ENCODE results near the gene ZMYM5. TPM values are rescaled to one million over a fixed set of nuclear protein-coding genes. Genes with fewer than 3 reads are reported as not detected.
"Not testable (repeated sequence)": the region's sequence is repeated elsewhere in the genome, so short reads cannot be mapped to it uniquely, and the experiment has no call there.

Gene ZMYM5
- 10 to 100 TPM in 1 of 9 donors, 1 to 10 TPM in 8; 5.7 to 10.2 (median 7.5) TPM for total RNA-seq
- polyA plus RNA-seq = 1 to 10 TPM; 5.0 to 5.9 TPM
- long read RNA-seq, donor 1, partial matches to known transcripts = 0 of 7 reads
- long read RNA-seq, donor 1, other reads (novel, unspliced or antisense) = 4 of 7 reads
- long read RNA-seq, donor 2, transcript ZMYM5-201 (8 exons, 3,268 nt) = major isoform, 26 of 48 reads
- long read RNA-seq, donor 2, partial matches to known transcripts = 7 of 48 reads
- long read RNA-seq, donor 2, other reads (novel, unspliced or antisense) = 10 of 48 reads
- long read RNA-seq, donor 3, transcript ZMYM5-201 (8 exons, 3,268 nt) = major isoform, 7 of 15 reads
- long read RNA-seq, donor 3, partial matches to known transcripts = 0 of 15 reads
- long read RNA-seq, donor 3, other reads (novel, unspliced or antisense) = 5 of 15 reads

- ATAC-seq = peak; percentile 96 to 99 (median 98)
- peak within 1 kb of the TSS; percentile 73 to 97 (median 88) for H3K4me3 ChIP-seq
- no peaks in the 10 kb centered on the region for H3K9me3 ChIP-seq
- peak; percentile 99 to 100 (median 100) for DNase-seq
- no peaks in the 10 kb centered on the region for H3K27me3 ChIP-seq
- TF ChIP-seq POLR2A (IDR thresholded peaks at IDR 0.05) = peak in 1 of 2 donors; percentile 91
- TF ChIP-seq CTCF (IDR thresholded peaks at IDR 0.05) = no peak
- intact Hi-C loops (cut with DNase I) = loop anchor here in 8 of 10 donors (1.0 to 10.0 kb wide), 9 partner anchors 81 to 231 kb away; partner anchors contain the start of genes PSPC1 (in 7 of the 8), MPHOSPH8 (in 6 of the 8) and ZMYM2 (in 6 of the 8)
- H3K27ac ChIP-seq = peak within 1 kb of the TSS; percentile 89 to 100 (median 98)
- WGBS, 4 donors = 0% methylated on average over 40 to 79 of the region's 79 CpGs
- H3K36me3 ChIP-seq = peaks cover 0 to 13% (median 4%) of the 10 kb centered on the region in 9 donors
- H3K4me1 ChIP-seq = peaks cover 0 to 33% (median 20%) of the 10 kb centered on the region in 12 donors
These were observed at the start of gene ZMYM5 for GRCh38 chr13:19863323-19864023. ZMYM5 (minus strand) TSS chr13:19863649; CDS start chr13:19852180, 11,469 bp downstream.

GRCh38 chr13:19910336-19911072, 47.1 kb upstream of the ZMYM5 start:
- intact Hi-C loops (cut with DNase I) = no loop called here
- Histone ChIP-seq H3K36me3 (no peaks in the 10 kb centered on the region), H3K9me3 (no peaks in the 10 kb centered on the region), H3K27me3 (no peaks in the 10 kb centered on the region), H3K4me1 (no peaks in the 10 kb centered on the region), H3K27ac (no peak overlapping the region), H3K4me3 (no peak overlapping the region)
- ATAC-seq (no peak), DNase-seq (no peak)
- WGBS, 4 donors = 86 to 89% (median 88%) methylated on average over 9 of the region's 9 CpGs
- no peak for TF ChIP-seq CTCF (IDR thresholded peaks at IDR 0.05)
- TF ChIP-seq POLR2A (IDR thresholded peaks at IDR 0.05) = no peak

- no peak overlapping the region for H3K27ac ChIP-seq
- TF ChIP-seq POLR2A (IDR thresholded peaks at IDR 0.05) = no peak
- no peak for TF ChIP-seq CTCF (IDR thresholded peaks at IDR 0.05)
- no peak for ATAC-seq
- no peak overlapping the region for H3K4me3 ChIP-seq
- no peaks in the 10 kb centered on the region for H3K27me3 ChIP-seq
- no peaks in the 10 kb centered on the region for H3K36me3 ChIP-seq
- intact Hi-C loops (cut with DNase I) = no loop called here
- no peaks in the 10 kb centered on the region for H3K4me1 ChIP-seq
- no peaks in the 10 kb centered on the region for H3K9me3 ChIP-seq
- WGBS, 4 donors = 79 to 95% (median 91%) methylated on average over 1 of the region's 1 CpG
- DNase-seq = no peak
These were observed 45.0 kb upstream of the ZMYM5 start for GRCh38 chr13:19908350-19908986.

- DNase-seq; H3K36me3 ChIP-seq; H3K27me3 ChIP-seq; ATAC-seq; intact Hi-C loops (cut with DNase I); H3K9me3 ChIP-seq; H3K4me1 ChIP-seq; H3K4me3 ChIP-seq; H3K27ac ChIP-seq: not testable (repeated sequence)
- WGBS, 4 donors = 82 to 86% (median 83%) methylated on average over 9 of the region's 9 CpGs
These were observed 42.2 kb upstream of the ZMYM5 start for GRCh38 chr13:19905487-19906195.

All from heart left ventricle (tissue), 16 donors.